Globus pallidus (tissue), 1 donor: ENCODE results near the gene ATXN1.
"Not testable (repeated sequence)": the region's sequence is repeated elsewhere in the genome, so short reads cannot be mapped to it uniquely, and the experiment has no call there.

Experiments
- DNase-seq: peaks from one replicate; pipeline ENCODE4 v3.0.0-alpha.2; 2015; ENCODE audit warnings: low spot score

ATXN1 gene

GRCh38 chr6:16386057-16386456 lies 375.2 kb downstream of the ATXN1 start:
- DNase-seq: no peak

- no peak for DNase-seq
Observed at GRCh38 chr6:16383607-16384206, 377.6 kb downstream of the ATXN1 start.

GRCh38 chr6:16381968-16382367 lies 379.3 kb downstream of the ATXN1 start:
- DNase-seq: not testable (repeated sequence)

- DNase-seq: no peak
Observed at GRCh38 chr6:16380220-16380809, 380.9 kb downstream of the ATXN1 start.

- DNase-seq: not testable (repeated sequence)
Observed at GRCh38 chr6:16378360-16378759, 382.9 kb downstream of the ATXN1 start.

GRCh38 chr6:16377470-16377869 lies 383.8 kb downstream of the ATXN1 start:
- DNase-seq: no peak

- DNase-seq: no peak
Observed at GRCh38 chr6:16375843-16376242, 385.4 kb downstream of the ATXN1 start.

- DNase-seq: no peak
Observed at GRCh38 chr6:16375206-16375605, 386.1 kb downstream of the ATXN1 start.

- no peak for DNase-seq
Observed at GRCh38 chr6:16374461-16375200, 386.6 kb downstream of the ATXN1 start.

GRCh38 chr6:16374016-16374415 lies 387.2 kb downstream of the ATXN1 start:
- DNase-seq: no peak

GRCh38 chr6:16372029-16372776 lies 389.1 kb downstream of the ATXN1 start:
- no peak for DNase-seq

GRCh38 chr6:16371401-16371800 lies 389.9 kb downstream of the ATXN1 start:
- no peak for DNase-seq

- DNase-seq: no peak
Observed at GRCh38 chr6:16370943-16371342, 390.3 kb downstream of the ATXN1 start.

GRCh38 chr6:16369989-16370388 lies 391.3 kb downstream of the ATXN1 start:
- DNase-seq: no peak

GRCh38 chr6:16369140-16369745 lies 392.0 kb downstream of the ATXN1 start:
- no peak for DNase-seq

- no peak for DNase-seq
Observed at GRCh38 chr6:16367571-16367970, 393.7 kb downstream of the ATXN1 start.

- no peak for DNase-seq
Observed at GRCh38 chr6:16363749-16364148, 397.5 kb downstream of the ATXN1 start.

GRCh38 chr6:16362819-16363589 lies 398.3 kb downstream of the ATXN1 start:
- DNase-seq: no peak

- no peak for DNase-seq
Observed at GRCh38 chr6:16362296-16362695, 399.0 kb downstream of the ATXN1 start.

- DNase-seq: no peak
Observed at GRCh38 chr6:16361861-16362260, 399.4 kb downstream of the ATXN1 start.

GRCh38 chr6:16361121-16361520 lies 400.1 kb downstream of the ATXN1 start:
- no peak for DNase-seq
